Measurements from ENCODE around the gene ENOX2. TPM values are rescaled to one million over a fixed set of nuclear protein-coding genes. Genes with fewer than 3 reads are reported as not detected.

ENOX2 gene
- polyA plus RNA-seq, 1 donor (not counting 4 experiments of a cell fraction or from before 2014, with no cell fraction given), result 24.5 TPM

DNA sequence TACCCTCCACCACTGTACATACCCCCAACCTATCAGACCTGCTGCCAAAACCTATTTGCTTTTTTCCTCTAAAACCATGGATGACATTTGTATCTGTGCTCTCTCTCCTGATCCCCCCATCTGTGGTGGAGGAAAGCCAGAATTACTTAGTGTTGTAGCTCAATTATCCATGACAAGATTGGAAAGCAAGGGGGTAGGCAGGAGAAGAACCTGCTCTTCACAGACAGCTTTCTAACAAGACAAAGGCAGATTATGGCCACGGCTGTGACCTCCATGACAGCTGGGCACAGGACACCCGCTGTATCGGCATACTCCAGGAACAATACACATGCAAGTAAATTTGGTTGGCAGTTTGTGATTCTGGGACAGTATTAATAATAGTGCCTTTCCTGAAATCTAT lies 186.7 kb downstream of the ENOX2 start:
- TF ChIP-seq EZH2 (IDR thresholded peaks at IDR 0.05; ENCODE audit: low read length), result no peak
- TF ChIP-seq, protein P1, sequence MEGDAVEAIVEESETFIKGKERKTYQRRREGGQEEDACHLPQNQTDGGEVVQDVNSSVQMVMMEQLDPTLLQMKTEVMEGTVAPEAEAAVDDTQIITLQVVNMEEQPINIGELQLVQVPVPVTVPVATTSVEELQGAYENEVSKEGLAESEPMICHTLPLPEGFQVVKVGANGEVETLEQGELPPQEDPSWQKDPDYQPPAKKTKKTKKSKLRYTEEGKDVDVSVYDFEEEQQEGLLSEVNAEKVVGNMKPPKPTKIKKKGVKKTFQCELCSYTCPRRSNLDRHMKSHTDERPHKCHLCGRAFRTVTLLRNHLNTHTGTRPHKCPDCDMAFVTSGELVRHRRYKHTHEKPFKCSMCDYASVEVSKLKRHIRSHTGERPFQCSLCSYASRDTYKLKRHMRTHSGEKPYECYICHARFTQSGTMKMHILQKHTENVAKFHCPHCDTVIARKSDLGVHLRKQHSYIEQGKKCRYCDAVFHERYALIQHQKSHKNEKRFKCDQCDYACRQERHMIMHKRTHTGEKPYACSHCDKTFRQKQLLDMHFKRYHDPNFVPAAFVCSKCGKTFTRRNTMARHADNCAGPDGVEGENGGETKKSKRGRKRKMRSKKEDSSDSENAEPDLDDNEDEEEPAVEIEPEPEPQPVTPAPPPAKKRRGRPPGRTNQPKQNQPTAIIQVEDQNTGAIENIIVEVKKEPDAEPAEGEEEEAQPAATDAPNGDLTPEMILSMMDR (optimal IDR thresholded peaks at IDR 0.05 in 1 of 3, IDR thresholded peaks at IDR 0.05 in 1 of 3, conservative IDR thresholded peaks at IDR 0.05 in 1 of 3; ENCODE audit: extremely low read depth in 1 of 3, insufficient read depth in 2 of 3, low read length in 3 of 3), result no peak
- FAIRE-seq (no peak), DNase-seq (ENCODE audit: low read depth, low spot score) (no peak)
- H3K9me1 ChIP-seq (ENCODE audit: control insufficient read depth, extremely low read depth, insufficient read depth, low read length), result no peaks in the 10 kb centered on the region
- dilution Hi-C loops (cut with MboI; ENCODE audit: extremely low pct_ligation_motif_present, low sequenced_read_pairs), result no loop called here
- no peaks in the 10 kb centered on the region for H4K20me1 ChIP-seq (ENCODE audit: control insufficient read depth, extremely low read depth, insufficient read depth, low read length)
- no peak overlapping the region for H3K9ac ChIP-seq (ENCODE audit: control insufficient read depth, extremely low read depth, insufficient read depth, low read length)
- no peak overlapping the region for H3K4me2 ChIP-seq (ENCODE audit: control insufficient read depth, extremely low read depth, insufficient read depth, low read depth, low read length)
- H3K9me3 ChIP-seq (ENCODE audit: control insufficient read depth, low read depth, low read length), result no peaks in the 10 kb centered on the region
- H3K27ac ChIP-seq (ENCODE audit: control insufficient read depth, insufficient read depth, low read length), result no peak overlapping the region
- no peaks in the 10 kb centered on the region for H3K4me1 ChIP-seq (ENCODE audit: control insufficient read depth, extremely low read depth, insufficient read depth, low read length)
- no peaks in the 10 kb centered on the region for H3K79me2 ChIP-seq (ENCODE audit: control insufficient read depth, insufficient read depth, low read length)
- no peak overlapping the region for H3K4me3 ChIP-seq (ENCODE audit: control insufficient read depth in 2 of 3, extremely low read depth in 1 of 3, insufficient read depth in 2 of 3, low read depth in 1 of 3, low read length in 3 of 3)
- H3K36me3 ChIP-seq (ENCODE audit: control insufficient read depth in 2 of 2, extremely low read depth in 1 of 2, insufficient read depth in 2 of 2, low read length in 2 of 2), result no peaks in the 10 kb centered on the region
- no peak overlapping the region for H2AFZ ChIP-seq (ENCODE audit: control insufficient read depth, low read length)
- H3K27me3 ChIP-seq (ENCODE audit: control insufficient read depth, extremely low read depth, insufficient read depth, low read length), result no peaks in the 10 kb centered on the region

DNA sequence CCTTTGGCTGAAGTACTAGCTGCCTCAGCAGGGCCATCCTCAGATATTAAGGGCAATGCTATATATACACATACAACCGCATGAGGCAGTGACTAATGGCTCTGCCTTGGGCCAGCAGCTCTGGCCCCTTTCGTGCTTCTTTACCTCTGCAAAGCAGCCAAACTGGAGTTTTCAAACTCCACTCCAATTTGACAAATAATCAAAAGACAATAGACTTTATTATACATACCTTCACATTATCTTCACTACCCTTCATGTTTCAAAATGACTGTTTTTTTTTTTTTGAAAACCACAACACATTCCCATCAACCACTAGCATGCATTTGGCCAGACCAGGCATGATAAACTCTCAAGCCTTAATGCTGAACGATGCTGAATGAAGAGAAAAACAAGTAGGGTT lies 187.7 kb downstream of the ENOX2 start:
- DNase-seq (ENCODE audit: low read depth, low spot score) (no peak), FAIRE-seq (no peak)
- no peaks in the 10 kb centered on the region for H3K4me1 ChIP-seq (ENCODE audit: control insufficient read depth, extremely low read depth, insufficient read depth, low read length)
- no peaks in the 10 kb centered on the region for H3K36me3 ChIP-seq (ENCODE audit: control insufficient read depth in 2 of 2, extremely low read depth in 1 of 2, insufficient read depth in 2 of 2, low read length in 2 of 2)
- dilution Hi-C loops (cut with MboI; ENCODE audit: extremely low pct_ligation_motif_present, low sequenced_read_pairs), result no loop called here
- H3K4me2 ChIP-seq (ENCODE audit: control insufficient read depth, extremely low read depth, insufficient read depth, low read depth, low read length), result no peak overlapping the region
- H3K27me3 ChIP-seq (ENCODE audit: control insufficient read depth, extremely low read depth, insufficient read depth, low read length), result no peaks in the 10 kb centered on the region
- no peaks in the 10 kb centered on the region for H3K9me1 ChIP-seq (ENCODE audit: control insufficient read depth, extremely low read depth, insufficient read depth, low read length)
- H3K9ac ChIP-seq (ENCODE audit: control insufficient read depth, extremely low read depth, insufficient read depth, low read length), result no peak overlapping the region
- no peak for TF ChIP-seq EZH2 (IDR thresholded peaks at IDR 0.05; ENCODE audit: low read length)
- TF ChIP-seq, protein P1 (optimal IDR thresholded peaks at IDR 0.05 in 1 of 3, IDR thresholded peaks at IDR 0.05 in 1 of 3, conservative IDR thresholded peaks at IDR 0.05 in 1 of 3; ENCODE audit: extremely low read depth in 1 of 3, insufficient read depth in 2 of 3, low read length in 3 of 3), result no peak
- no peak overlapping the region for H3K4me3 ChIP-seq (ENCODE audit: control insufficient read depth in 2 of 3, extremely low read depth in 1 of 3, insufficient read depth in 2 of 3, low read depth in 1 of 3, low read length in 3 of 3)
- H3K9me3 ChIP-seq (ENCODE audit: control insufficient read depth, low read depth, low read length), result no peaks in the 10 kb centered on the region
- H3K79me2 ChIP-seq (ENCODE audit: control insufficient read depth, insufficient read depth, low read length), result no peaks in the 10 kb centered on the region
- H3K27ac ChIP-seq (ENCODE audit: control insufficient read depth, insufficient read depth, low read length), result no peak overlapping the region
- H2AFZ ChIP-seq (ENCODE audit: control insufficient read depth, low read length), result no peak overlapping the region
- no peaks in the 10 kb centered on the region for H4K20me1 ChIP-seq (ENCODE audit: control insufficient read depth, extremely low read depth, insufficient read depth, low read length)
